Endothelial cell of umbilical vein (primary cell): ENCODE results near the gene SYNGAP1. TPM values are rescaled to one million over a fixed set of nuclear protein-coding genes. Genes with fewer than 3 reads are reported as not detected.
"Not testable (repeated sequence)": the region's sequence is repeated elsewhere in the genome, so short reads cannot be mapped to it uniquely, and the experiment has no call there.

ENCODE experiments used
- BruUV-seq: library from RNA; stranded (reverse); fragments of 400-500 nt; replicated peaks from 2 replicates; lab custom pipeline; 2021; lab: Mats Ljungman, UMichigan
- CTCF ChIA-PET: fragments of 300-600, 350-600 bp; sonication (Branson Sonifier 250); formaldehyde crosslinking; loops from one replicate; lab custom pipeline; 2021; ENCODE audit warnings: antibody characterized with exemption, inconsistent platforms; lab: Charles Lee
- POLR2A ChIA-PET: fragments of 300-600, 350-600 bp; sonication (Branson Sonifier 250); formaldehyde crosslinking; loops from one replicate; lab custom pipeline; 2021; ENCODE audit warnings: antibody characterized with exemption, inconsistent platforms; lab: Charles Lee
- DNase-seq: peaks from one replicate; pipeline ENCODE4 v3.0.0-alpha.2; 2011; ENCODE audit warnings: low read depth, low spot score
- FAIRE-seq: peaks from 2 replicates; lab custom pipeline; 2011; peaks lifted over from hg19 to GRCh38; lab: Jason Lieb, UNC
- H2AFZ ChIP-seq: 2 replicates; pipeline ENCODE4 v1.6.0; 2012; ENCODE audit warnings: low read depth, low read length, control low read depth, inconsistent platforms
- H3K27ac ChIP-seq: 2 replicates; pipeline ENCODE4 v1.5.1; 2011; ENCODE audit warnings: low read depth, mild to moderate bottlenecking, control low read depth, low read length, moderate library complexity; ENCODE audit not compliant: insufficient read depth
- H3K27me3 ChIP-seq, 2 experiments: 2 replicates each; pipeline versions ENCODE4 v1.6.0 to v1.6.1; 2011; ENCODE audit warnings: low read length in 2 of 2, mixed read lengths in 1 of 2; ENCODE audit not compliant: control insufficient read depth in 2 of 2, insufficient read depth in 2 of 2
- H3K36me3 ChIP-seq, 2 experiments: 2 replicates in 1 of 2; 3 replicates in 1 of 2; pipeline ENCODE4 v1.5.1; 2011; ENCODE audit warnings: low read length in 2 of 2, mild to moderate bottlenecking in 1 of 2, moderate library complexity in 1 of 2; ENCODE audit not compliant: control insufficient read depth in 2 of 2, insufficient read depth in 2 of 2; ENCODE audit errors: extremely low read depth in 1 of 2
- H3K4me1 ChIP-seq: 3 replicates; pipeline ENCODE4 v1.5.1; 2011; ENCODE audit warnings: mild to moderate bottlenecking, low read length; ENCODE audit not compliant: control insufficient read depth, insufficient read depth; ENCODE audit errors: extremely low read depth
- H3K4me2 ChIP-seq: 2 replicates; pipeline ENCODE4 v1.6.1; 2011; ENCODE audit warnings: low read length, control low read depth, mixed read lengths; ENCODE audit not compliant: insufficient read depth
- H3K4me3 ChIP-seq, 3 experiments: fragments of 200-600 bp in 1 of 3; sonication (generic), shearing (Covaris generic) in 1 of 3; replicated peaks in 1 of 3; 2 replicates each; pipeline ENCODE4 v1.5.1; 2011 to 2016; ENCODE audit warnings: control low read depth in 3 of 3, low read length in 3 of 3, mild to moderate bottlenecking in 2 of 3, inconsistent platforms in 1 of 3, low read depth in 1 of 3, moderate library complexity in 1 of 3; ENCODE audit not compliant: insufficient read depth in 1 of 3
- H3K79me2 ChIP-seq: 2 replicates; pipeline ENCODE4 v1.6.0; 2012; ENCODE audit warnings: low read length, inconsistent platforms; ENCODE audit not compliant: control insufficient read depth, insufficient read depth
- H3K9ac ChIP-seq: replicated peaks from 2 replicates; pipeline ENCODE3; 2011; ENCODE audit warnings: low read length, control low read depth; ENCODE audit not compliant: insufficient read depth; ENCODE audit errors: extremely low read depth
- H3K9me1 ChIP-seq: replicated peaks from 3 replicates; pipeline ENCODE4 v1.6.0; 2011; ENCODE audit warnings: mild to moderate bottlenecking, low read length; ENCODE audit not compliant: control insufficient read depth, insufficient read depth; ENCODE audit errors: extremely low read depth
- H3K9me3 ChIP-seq: replicated peaks from 2 replicates; pipeline ENCODE4 v1.5.1; 2012; ENCODE audit warnings: low read length, inconsistent platforms; ENCODE audit not compliant: control insufficient read depth, insufficient read depth
- H4K20me1 ChIP-seq: replicated peaks from 2 replicates; pipeline ENCODE3; 2011; ENCODE audit warnings: mild to moderate bottlenecking, low read length; ENCODE audit not compliant: control insufficient read depth, insufficient read depth; ENCODE audit errors: extremely low read depth
- EZH2 ChIP-seq: IDR thresholded peaks from 2 replicates; pipeline ENCODE4 v1.6.1; 2012; ENCODE audit warnings: borderline replicate concordance, low read depth, mild to moderate bottlenecking, moderate library complexity, low read length, inconsistent platforms; ENCODE audit not compliant: severe bottlenecking
- JUN ChIP-seq: IDR thresholded peaks from 2 replicates; pipeline ENCODE4 v1.6.1; 2011; ENCODE audit warnings: borderline replicate concordance, low read depth; ENCODE audit not compliant: insufficient read length, insufficient read depth
- MAX ChIP-seq: IDR thresholded peaks from 2 replicates; pipeline ENCODE4 v1.6.1; 2011; ENCODE audit not compliant: insufficient read depth, insufficient read length
- POLR2AphosphoS5 ChIP-seq: IDR thresholded peaks from 2 replicates; pipeline ENCODE4 v1.6.1; 2012; ENCODE audit warnings: low read depth, mild to moderate bottlenecking, control low read depth, low read length, moderate library complexity; ENCODE audit not compliant: insufficient read depth
- dilution Hi-C: fragments of 300-500 bp; cut with MboI; formaldehyde crosslinking; loops from one replicate; pipeline ENCODE4 v1.15.0; 2019; ENCODE audit warnings: low sequenced_read_pairs; ENCODE audit not compliant: extremely low pct_ligation_motif_present
- intact Hi-C: fragments of 100-400 bp; cut with micrococcal nuclease; formaldehyde crosslinking; loops from one replicate; pipeline ENCODE4 v1.10.0; 2022
- polyA plus RNA-seq, 4 experiments: library from polyadenylated mRNA; depleted of rRNA in 3 of 4; stranded (reverse) in 3 of 4; unstranded in 1 of 4; fragments of >200 nt; gene quantifications; 2 replicates each; pipeline versions ENCODE4 v1.2.1 to v1.2.3, GENCODE V29; 2011 to 2012; ENCODE audit warnings: missing spikeins in 1 of 4
- total RNA-seq: library from RNA; stranded (reverse); gene quantifications from 2 replicates; pipeline ENCODE4 v1.2.3, GENCODE V29; 2021

The SYNGAP1 gene
- total and polyA plus RNA-seq, 2 donors (not counting 3 experiments of a cell fraction or from before 2014, with no cell fraction given): 7.3 to 15.1 TPM

DNA sequence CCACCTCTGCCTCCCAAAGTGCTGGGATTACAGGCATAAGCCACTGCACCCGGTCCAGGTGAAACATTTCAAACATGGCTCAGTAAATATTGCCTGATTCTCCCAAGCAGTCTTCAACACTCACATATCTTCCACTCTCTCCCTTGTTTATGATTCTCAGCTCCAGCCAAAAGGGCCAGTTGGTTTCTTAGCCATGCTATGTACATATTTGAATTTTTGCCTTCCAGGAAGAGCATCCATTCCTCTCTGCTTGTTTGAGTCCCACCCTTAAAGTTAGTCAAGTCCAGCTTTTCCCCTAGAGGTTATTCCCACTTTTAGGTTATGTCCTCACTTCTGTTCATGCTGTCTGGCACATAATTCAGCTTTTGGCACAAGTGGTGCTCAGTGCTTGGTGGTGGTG lies 22.3 kb upstream of the SYNGAP1 start:
- H4K20me1 ChIP-seq: no peaks in the 10 kb centered on the region
- TF ChIP-seq JUN (no peak), MAX (no peak), POLR2AphosphoS5 (no peak), EZH2 (no peak)
- no peak overlapping the region for H3K27ac ChIP-seq
- H3K36me3 ChIP-seq: peaks cover 2 to 6% of the 10 kb centered on the region in 2 experiments
- DNase-seq: no peak
- peaks cover 21% of the 10 kb centered on the region for H3K4me1 ChIP-seq
- peaks cover 65% of the 10 kb centered on the region for H3K79me2 ChIP-seq
- no peak overlapping the region for H3K4me3 ChIP-seq
- no peak overlapping the region for H3K9ac ChIP-seq
- intact Hi-C loops: no loop called here
- no peaks in the 10 kb centered on the region for H3K9me1 ChIP-seq
- FAIRE-seq: no peak
- H3K4me2 ChIP-seq: no peak overlapping the region
- no peaks in the 10 kb centered on the region for H3K9me3 ChIP-seq
- dilution Hi-C loops: no loop called here
- BruUV-seq: no TSS peak
- POLR2A ChIA-PET: no interaction called here
- H3K27me3 ChIP-seq: no peaks in the 10 kb centered on the region
- CTCF ChIA-PET: interaction anchor here (0.7 kb wide), 1 partner anchor 13 kb away, joined by 4 read pairs; the partner anchor contains the start of gene PHF1
- H2AFZ ChIP-seq: no peak overlapping the region

GRCh38 chr6:33398601-33399000 lies 21.3 kb upstream of the SYNGAP1 start:
- H3K9me3 ChIP-seq, intact Hi-C loops, H3K27ac ChIP-seq, CTCF ChIA-PET, H2AFZ ChIP-seq, BruUV-seq, H3K9me1 ChIP-seq, DNase-seq, H3K27me3 ChIP-seq, H3K9ac ChIP-seq, dilution Hi-C loops, POLR2A ChIA-PET, FAIRE-seq, H3K4me3 ChIP-seq, H4K20me1 ChIP-seq, H3K4me2 ChIP-seq, H3K36me3 ChIP-seq: not testable (repeated sequence)
- Histone ChIP-seq H3K79me2 (peaks cover 54% of the 10 kb centered on the region), H3K4me1 (peaks cover 12% of the 10 kb centered on the region)

DNA sequence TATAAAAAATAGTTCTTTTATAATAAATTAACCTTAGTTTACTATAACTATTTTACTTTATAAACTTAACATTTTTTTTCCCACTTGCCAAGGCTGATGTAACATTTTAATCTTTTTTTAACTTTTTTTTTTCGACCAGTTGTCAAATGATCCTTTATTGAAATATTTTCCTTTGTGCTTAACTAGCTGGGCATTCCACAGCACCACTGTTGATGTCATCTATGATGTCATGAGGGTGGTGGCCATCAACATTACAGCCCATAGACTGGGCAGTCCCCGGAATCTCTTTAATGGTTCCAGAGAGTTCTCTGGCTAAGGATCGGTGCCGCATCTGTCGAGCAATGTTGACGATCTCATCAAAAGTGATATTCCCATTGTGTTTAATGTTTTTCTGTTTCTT lies 20.0 kb upstream of the SYNGAP1 start:
- dilution Hi-C loops: not testable (repeated sequence)
- peaks cover 13 to 14% of the 10 kb centered on the region in 2 experiments for H3K36me3 ChIP-seq

More for the DNA sequence above, 20.0 kb upstream of the SYNGAP1 start:
- H3K9me1 ChIP-seq, H2AFZ ChIP-seq, H3K4me1 ChIP-seq, H3K27ac ChIP-seq, DNase-seq, H3K4me3 ChIP-seq, H3K9me3 ChIP-seq, CTCF ChIA-PET, H3K27me3 ChIP-seq, intact Hi-C loops, POLR2A ChIA-PET, BruUV-seq, H3K4me2 ChIP-seq, H4K20me1 ChIP-seq, H3K9ac ChIP-seq, FAIRE-seq: not testable (repeated sequence)
- peaks cover 46% of the 10 kb centered on the region for H3K79me2 ChIP-seq
